MCF 10A (cell line): ENCODE measurements around the gene UBL7. TPM values are rescaled to one million over a fixed set of nuclear protein-coding genes. Genes with fewer than 3 reads are reported as not detected.

ENCODE experiments used
- BruUV-seq: library from RNA; stranded (reverse); fragments of 400-500 nt; replicated peaks from 2 replicates; lab custom pipeline; 2021; lab: Mats Ljungman, UMichigan
- CTCF ChIA-PET: fragments of 300-600 bp; sonication (Branson Sonifier 250); formaldehyde crosslinking; extraction: SDS; loops from one replicate; lab custom pipeline; 2021; ENCODE audit warnings: antibody characterized with exemption, inconsistent platforms; lab: Yijun Ruan, JAX
- POLR2A ChIA-PET: fragments of 300-600, 350-650 bp; sonication (Branson Sonifier 250); formaldehyde crosslinking; extraction: SDS; loops from one replicate; lab custom pipeline; 2020; ENCODE audit warnings: antibody characterized with exemption, inconsistent platforms; lab: Yijun Ruan, JAX
- DNase-seq: peaks from one replicate; pipeline ENCODE4 v3.0.0-alpha.2; 2018; ENCODE audit not compliant: unreplicated experiment
- H3K27ac Mint-ChIP-seq: one replicate; pipeline ENCODE4 v1.8.0; 2022; ENCODE audit warnings: mild to moderate bottlenecking, low read depth, mixed read lengths; ENCODE audit not compliant: unreplicated experiment
- H3K27me3 Mint-ChIP-seq: one replicate; pipeline ENCODE4 v1.8.0; 2022; ENCODE audit warnings: mixed read lengths; ENCODE audit not compliant: insufficient read depth, unreplicated experiment
- H3K36me3 Mint-ChIP-seq: one replicate; pipeline ENCODE4 v1.8.0; 2022; ENCODE audit warnings: mild to moderate bottlenecking, moderate library complexity, mixed read lengths; ENCODE audit not compliant: insufficient read depth, unreplicated experiment
- H3K4me1 Mint-ChIP-seq: one replicate; pipeline ENCODE4 v1.8.0; 2022; ENCODE audit warnings: mixed read lengths; ENCODE audit not compliant: insufficient read depth, unreplicated experiment
- H3K4me3 Mint-ChIP-seq: one replicate; pipeline ENCODE4 v1.8.0; 2022; ENCODE audit warnings: mild to moderate bottlenecking, moderate library complexity, mixed read lengths; ENCODE audit not compliant: unreplicated experiment
- H3K9me3 Mint-ChIP-seq: one replicate; pipeline ENCODE4 v1.8.0; 2022; ENCODE audit warnings: mixed read lengths; ENCODE audit not compliant: unreplicated experiment
- intact Hi-C: fragments of 100-400 bp; cut with micrococcal nuclease; formaldehyde crosslinking; loops from 2 replicates; pipeline ENCODE4 v1.14.1; 2022
- total RNA-seq: library from RNA; stranded (reverse); gene quantifications from 2 replicates; pipeline ENCODE4 v1.2.3, GENCODE V29; 2022
- TF ChIP-seq, protein P1 (sequence below): fragments of 200-600 bp; IDR thresholded peaks from one replicate; pipeline ENCODE4 v1.8.0; 2022; ENCODE audit warnings: antibody characterized with exemption, mild to moderate bottlenecking; ENCODE audit not compliant: unreplicated experiment

The UBL7 gene
- total RNA-seq, 1 experiment from 2014 or later = 56.4 TPM

DNA sequence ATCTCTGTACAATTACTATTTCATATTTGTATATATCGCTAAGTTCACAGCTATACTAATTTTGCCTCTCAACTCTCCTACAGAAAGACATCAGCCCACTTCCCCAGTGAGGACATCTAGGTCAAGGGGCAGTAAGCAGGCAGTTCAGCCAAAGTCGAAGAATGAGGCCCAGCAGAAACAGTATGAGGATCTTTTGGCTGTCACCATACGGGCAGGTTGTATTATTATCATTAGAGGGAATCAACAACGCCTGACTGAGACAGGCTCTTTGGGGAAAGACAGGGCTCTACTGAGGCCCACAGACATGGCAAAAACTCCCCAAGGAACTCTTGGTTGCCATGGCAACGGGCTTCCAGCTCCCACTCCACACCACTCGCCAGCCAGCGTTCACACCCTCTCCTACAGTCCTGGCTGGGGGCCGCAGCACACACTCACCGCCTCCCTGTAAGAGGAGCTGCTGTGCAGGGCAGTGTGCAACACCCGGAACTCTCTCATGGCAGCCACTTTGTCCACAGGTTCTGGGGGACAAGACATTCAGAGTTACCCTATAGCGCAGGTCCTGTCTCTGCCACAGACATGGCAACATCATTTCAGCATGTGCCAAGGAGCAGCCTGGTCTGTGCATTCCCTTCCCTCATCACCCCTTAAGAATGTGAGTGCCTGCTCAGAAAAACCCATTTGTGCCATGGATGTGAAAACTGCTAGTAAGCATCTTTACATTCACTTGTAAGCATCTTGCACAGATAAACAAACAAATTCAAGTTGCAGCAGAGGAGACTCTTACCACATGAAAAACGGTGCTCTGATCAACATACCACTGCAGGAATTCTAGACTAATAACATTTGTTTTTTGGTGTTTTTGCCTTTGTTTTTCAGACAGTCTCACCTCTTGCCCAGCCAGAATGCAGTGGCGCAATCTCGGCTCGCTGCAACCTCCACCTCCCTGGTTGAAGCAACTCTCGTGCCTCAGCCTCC is 8.8 kb downstream of the UBL7 start:
- DNase-seq = no peak
- Mint-ChIP-seq H3K36me3 (peaks cover 88% of the 10 kb centered on the region), H3K27ac (no peak overlapping the region), H3K4me1 (no peaks in the 10 kb centered on the region), H3K9me3 (no peaks in the 10 kb centered on the region), H3K4me3 (no peak overlapping the region), H3K27me3 (no peaks in the 10 kb centered on the region)
- BruUV-seq = no TSS peak
- intact Hi-C loops = no loop called here
- ChIA-PET POLR2A (no interaction called here), CTCF (interaction anchor here (0.7 to 2.3 kb wide), 4 partner anchors 13 to 149 kb away, joined by 4 to 6 read pairs (median 5); no protein-coding TSS in a partner anchor)
- TF ChIP-seq, protein P1, sequence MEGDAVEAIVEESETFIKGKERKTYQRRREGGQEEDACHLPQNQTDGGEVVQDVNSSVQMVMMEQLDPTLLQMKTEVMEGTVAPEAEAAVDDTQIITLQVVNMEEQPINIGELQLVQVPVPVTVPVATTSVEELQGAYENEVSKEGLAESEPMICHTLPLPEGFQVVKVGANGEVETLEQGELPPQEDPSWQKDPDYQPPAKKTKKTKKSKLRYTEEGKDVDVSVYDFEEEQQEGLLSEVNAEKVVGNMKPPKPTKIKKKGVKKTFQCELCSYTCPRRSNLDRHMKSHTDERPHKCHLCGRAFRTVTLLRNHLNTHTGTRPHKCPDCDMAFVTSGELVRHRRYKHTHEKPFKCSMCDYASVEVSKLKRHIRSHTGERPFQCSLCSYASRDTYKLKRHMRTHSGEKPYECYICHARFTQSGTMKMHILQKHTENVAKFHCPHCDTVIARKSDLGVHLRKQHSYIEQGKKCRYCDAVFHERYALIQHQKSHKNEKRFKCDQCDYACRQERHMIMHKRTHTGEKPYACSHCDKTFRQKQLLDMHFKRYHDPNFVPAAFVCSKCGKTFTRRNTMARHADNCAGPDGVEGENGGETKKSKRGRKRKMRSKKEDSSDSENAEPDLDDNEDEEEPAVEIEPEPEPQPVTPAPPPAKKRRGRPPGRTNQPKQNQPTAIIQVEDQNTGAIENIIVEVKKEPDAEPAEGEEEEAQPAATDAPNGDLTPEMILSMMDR = no peak

DNA sequence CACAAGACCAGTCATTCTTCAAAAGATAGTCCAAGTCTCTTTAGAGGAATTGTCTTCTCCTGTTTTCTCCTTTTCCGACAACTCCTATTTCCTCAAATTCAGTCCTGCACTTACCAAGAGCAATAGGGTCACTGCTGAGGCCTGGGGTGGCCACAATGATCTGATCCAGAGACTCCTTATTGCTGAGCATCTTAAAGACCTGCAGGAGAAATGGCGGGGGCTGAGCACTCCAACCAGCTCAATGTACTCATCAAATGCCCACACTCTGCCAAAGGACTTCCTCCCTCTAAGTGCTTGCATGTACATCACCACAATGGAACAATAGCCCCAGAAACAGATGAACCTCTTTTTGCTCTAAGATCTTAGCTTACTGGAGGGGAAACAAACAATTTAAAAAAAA is 9.6 kb downstream of the UBL7 start:
- no peak for DNase-seq
- H3K27ac Mint-ChIP-seq = no peak overlapping the region
- no peaks in the 10 kb centered on the region for H3K27me3 Mint-ChIP-seq
- BruUV-seq = no TSS peak
- H3K9me3 Mint-ChIP-seq = no peaks in the 10 kb centered on the region
- TF ChIP-seq, protein P1 = no peak
- CTCF ChIA-PET = interaction anchor here (0.7 to 2.3 kb wide), 4 partner anchors 9 to 148 kb away, joined by 3 to 6 read pairs (median 4); no protein-coding TSS in a partner anchor
- no peaks in the 10 kb centered on the region for H3K4me1 Mint-ChIP-seq
- POLR2A ChIA-PET = no interaction called here
- peaks cover 89% of the 10 kb centered on the region for H3K36me3 Mint-ChIP-seq
- H3K4me3 Mint-ChIP-seq = no peak overlapping the region
- intact Hi-C loops = no loop called here

DNA sequence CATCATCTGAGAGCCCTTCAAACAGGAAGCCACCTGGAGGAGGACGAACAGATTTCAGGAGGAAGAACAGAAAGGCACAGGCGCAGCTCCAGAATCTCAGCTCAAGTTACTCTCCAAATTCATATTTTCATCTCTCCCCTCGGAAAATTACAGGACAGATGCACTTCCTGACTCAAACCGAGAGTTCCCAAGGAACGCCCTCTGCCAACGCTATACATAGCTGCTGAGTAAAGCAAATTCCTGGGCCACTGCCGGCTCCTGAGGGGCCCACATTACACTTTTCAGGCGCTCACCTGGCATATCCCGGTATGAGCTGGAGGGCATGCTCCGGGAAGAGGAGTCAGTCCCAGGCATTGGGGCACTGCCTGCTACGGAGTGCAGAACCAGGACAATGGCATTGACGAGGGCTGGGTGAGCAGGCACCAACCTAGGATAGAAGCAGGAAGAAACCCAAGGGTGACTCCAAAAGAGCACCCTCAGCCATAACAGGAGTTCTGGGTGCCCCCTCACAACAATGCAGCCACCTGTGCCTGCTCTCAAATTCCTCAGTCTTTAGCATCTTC is 11.2 kb downstream of the UBL7 start:
- H3K9me3 Mint-ChIP-seq = no peaks in the 10 kb centered on the region
- no peak overlapping the region for H3K4me3 Mint-ChIP-seq
- intact Hi-C loops = no loop called here
- CTCF ChIA-PET = interaction anchor here (0.8 to 3.2 kb wide), 7 partner anchors 10 to 182 kb away, joined by 3 to 13 read pairs (median 4); no protein-coding TSS in a partner anchor
- POLR2A ChIA-PET = no interaction called here
- TF ChIP-seq, protein P1 = no peak
- no peaks in the 10 kb centered on the region for H3K27me3 Mint-ChIP-seq
- no peaks in the 10 kb centered on the region for H3K4me1 Mint-ChIP-seq
- H3K36me3 Mint-ChIP-seq = peaks cover 73% of the 10 kb centered on the region
- no peak overlapping the region for H3K27ac Mint-ChIP-seq
- no peak for DNase-seq
- BruUV-seq = no TSS peak

DNA sequence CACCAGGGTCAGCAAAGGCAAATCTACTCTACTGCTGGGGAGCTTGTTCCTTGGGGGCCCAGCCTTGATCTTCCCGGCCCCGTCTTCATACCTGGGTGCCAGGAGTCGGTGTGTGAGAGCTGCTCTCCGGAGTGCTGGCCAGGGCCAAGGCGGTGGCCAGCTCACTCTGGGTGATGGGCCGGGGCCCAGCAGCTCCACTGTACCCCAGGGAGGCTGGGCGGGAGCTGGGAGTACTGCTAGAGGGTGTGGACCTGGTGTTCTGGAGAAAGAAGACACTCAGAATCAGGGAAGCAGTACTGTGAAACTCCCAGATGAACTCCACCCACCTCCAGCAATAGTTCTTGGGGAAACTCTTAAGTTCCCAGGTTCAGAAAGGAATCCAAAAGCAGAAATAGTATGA is 11.9 kb downstream of the UBL7 start:
- Mint-ChIP-seq H3K9me3 (no peaks in the 10 kb centered on the region), H3K4me3 (no peak overlapping the region), H3K27me3 (no peaks in the 10 kb centered on the region), H3K27ac (no peak overlapping the region), H3K36me3 (peaks cover 66% of the 10 kb centered on the region), H3K4me1 (no peaks in the 10 kb centered on the region)
- DNase-seq = no peak
- ChIA-PET CTCF (interaction anchor here (1.0 to 3.2 kb wide), 4 partner anchors 9 to 73 kb away, joined by 3 to 13 read pairs (median 4); no protein-coding TSS in a partner anchor), POLR2A (interaction anchor here (1.2 kb wide), 1 partner anchor 12 kb away, joined by 5 read pairs; the partner anchor contains the start of gene UBL7)
- BruUV-seq = no TSS peak
- intact Hi-C loops = no loop called here
- TF ChIP-seq, protein P1 = no peak
